Measurements from ENCODE around the gene DYRK3.
"Not testable (repeated sequence)": the region's sequence is repeated elsewhere in the genome, so short reads cannot be mapped to it uniquely, and the experiment has no call there.

DYRK3 gene

DNA sequence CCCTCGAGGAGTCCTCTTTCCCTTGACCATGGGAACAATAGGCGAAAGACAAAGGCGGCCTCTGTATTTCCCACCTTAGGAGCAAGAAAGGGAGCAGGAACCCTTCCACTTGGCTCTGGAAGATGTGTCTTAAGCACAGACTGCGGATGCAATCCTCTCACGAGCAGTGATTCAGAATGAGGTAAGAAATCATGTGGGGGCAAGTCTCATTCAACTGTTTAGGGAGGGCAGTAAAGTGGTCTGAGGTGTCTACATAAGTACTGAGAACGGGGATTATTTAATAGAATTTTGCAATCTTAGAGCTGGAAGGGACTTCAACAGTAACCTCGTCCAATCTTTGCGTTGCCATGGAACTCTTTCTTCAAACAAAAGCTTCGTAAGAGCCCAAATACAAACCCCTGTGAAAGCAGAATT, 1.6 kb upstream of the DYRK3 start:
- no peak for DNase-seq

- peak; percentile 76 for DNase-seq
Observed at GRCh38 chr1:206634365-206635079, 814 bp upstream of the DYRK3 start.

- DNase-seq = no peak
Observed at GRCh38 chr1:206635978-206636345, 626 bp downstream of the DYRK3 start.

- DNase-seq = no peak
Observed at GRCh38 chr1:206636671-206637070, 1.3 kb downstream of the DYRK3 start.

GRCh38 chr1:206637605-206638004, 2.3 kb downstream of the DYRK3 start:
- DNase-seq = no peak

- DNase-seq = not testable (repeated sequence)
Observed at GRCh38 chr1:206642074-206642473, 6.7 kb downstream of the DYRK3 start.

DNA sequence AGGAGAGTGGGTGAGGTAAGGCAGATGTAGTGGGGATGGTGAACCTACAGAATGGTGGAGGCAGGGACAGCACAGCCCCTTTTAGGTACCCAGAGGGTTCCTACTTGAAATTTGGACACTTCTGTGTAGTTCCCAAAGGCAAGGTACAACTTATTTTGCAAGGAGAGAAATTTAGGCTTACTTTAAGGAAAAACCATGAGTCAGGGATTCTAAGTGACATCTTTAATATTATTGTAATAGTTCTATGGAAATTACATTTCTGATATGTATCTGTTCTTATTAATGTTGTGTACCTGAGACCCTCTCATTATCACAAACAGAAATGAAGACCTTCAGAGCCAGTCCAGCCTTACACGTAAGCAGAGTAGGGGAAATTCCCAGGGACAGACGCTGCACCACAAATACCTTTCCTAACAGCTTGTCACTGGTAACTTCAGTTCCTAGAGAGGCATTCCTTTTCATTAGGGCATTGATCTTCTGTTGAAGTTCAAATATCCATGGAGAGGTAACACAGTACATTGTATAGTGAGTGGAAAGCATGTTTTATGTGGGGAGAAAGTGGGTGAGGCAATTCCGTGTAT, 7.9 kb downstream of the DYRK3 start:
- no peak for DNase-seq

- DNase-seq = no peak
Observed at GRCh38 chr1:206646504-206646903, 11.2 kb downstream of the DYRK3 start.

GRCh38 chr1:206647224-206647623, 11.9 kb downstream of the DYRK3 start:
- DNase-seq = no peak

DNA sequence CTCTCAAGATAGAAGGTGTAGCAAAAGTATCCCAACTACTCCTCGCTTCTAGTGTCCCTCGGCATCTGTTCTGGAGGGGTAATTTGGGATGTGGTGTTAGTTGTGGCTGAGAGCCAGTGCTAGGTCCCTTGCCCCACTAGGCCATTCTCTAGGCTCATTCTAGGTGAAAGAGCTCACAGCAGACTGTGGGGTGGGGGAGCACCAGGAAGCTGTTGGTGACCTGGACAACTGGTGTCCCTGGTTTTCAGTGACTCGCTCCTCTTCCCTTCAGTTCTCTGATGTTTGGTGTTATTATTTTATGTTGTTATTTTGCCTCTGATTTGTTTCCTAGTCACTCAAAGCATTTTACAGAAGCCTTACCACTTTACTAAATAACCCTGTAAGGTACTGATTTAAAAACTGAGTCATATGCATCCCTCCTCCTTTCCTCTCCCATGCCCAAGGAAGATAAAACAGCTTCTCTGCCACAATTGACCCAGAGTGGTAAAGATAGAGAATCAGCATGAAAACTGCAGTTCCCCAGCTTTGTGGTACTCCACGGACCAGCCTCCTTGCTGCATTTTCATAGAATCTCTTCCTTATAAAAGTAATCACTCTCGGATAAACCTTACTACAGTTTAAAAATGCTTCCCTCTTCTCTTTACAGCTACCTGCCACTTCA, 14.1 kb downstream of the DYRK3 start:
- no peak for DNase-seq

GRCh38 chr1:206651014-206651413, 15.7 kb downstream of the DYRK3 start:
- no peak for DNase-seq

DNA sequence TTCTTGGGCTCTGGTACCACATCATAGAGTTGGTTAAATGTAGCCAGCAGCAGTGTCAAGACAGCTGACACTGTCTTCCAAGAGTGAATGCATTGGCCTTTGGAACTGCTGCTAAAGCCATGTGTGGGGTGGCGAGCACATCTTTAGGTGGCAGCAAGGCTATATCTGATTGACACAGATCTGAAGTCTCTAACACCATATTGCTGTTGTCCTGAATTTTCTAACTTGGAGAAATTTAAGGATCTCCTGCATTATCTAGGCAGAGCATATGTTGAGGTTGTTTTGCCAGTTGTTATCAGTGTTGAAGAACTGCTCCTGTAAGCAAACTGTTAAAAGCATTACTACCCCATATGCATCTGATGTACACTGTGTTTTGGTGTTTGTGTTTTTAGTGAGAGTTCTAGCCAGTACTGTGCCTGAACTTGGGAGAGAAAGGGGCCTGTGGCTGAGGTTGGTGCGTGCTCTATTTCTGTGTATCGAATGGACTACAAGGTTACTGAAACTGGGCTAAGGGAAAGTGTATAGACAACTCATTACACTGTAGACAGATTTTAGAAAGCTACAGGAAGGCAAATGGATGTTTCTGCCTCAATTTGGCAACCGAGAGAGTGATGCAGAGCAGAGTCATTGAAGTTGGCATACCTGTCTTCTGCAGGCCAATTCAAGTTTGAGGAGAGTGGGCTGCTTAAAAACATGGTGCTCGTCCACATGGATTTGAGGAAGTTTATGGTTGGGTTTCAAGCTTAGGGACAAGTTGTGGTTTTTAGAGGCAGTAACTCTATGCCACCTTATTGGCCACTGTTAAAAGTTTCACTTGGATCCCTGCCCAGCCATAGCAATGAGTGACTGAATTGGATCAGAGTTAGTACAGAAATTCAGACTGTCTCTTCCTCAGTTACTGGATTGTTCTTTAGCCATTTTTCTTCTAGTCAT, 16.9 kb downstream of the DYRK3 start:
- DNase-seq = no peak

- DNase-seq = no peak
Observed at GRCh38 chr1:206653715-206654459, 18.6 kb downstream of the DYRK3 start.

- no peak for DNase-seq
Observed at GRCh38 chr1:206654828-206655227, 19.5 kb downstream of the DYRK3 start.

GRCh38 chr1:206655471-206655882, 20.1 kb downstream of the DYRK3 start:
- DNase-seq = no peak

DNA sequence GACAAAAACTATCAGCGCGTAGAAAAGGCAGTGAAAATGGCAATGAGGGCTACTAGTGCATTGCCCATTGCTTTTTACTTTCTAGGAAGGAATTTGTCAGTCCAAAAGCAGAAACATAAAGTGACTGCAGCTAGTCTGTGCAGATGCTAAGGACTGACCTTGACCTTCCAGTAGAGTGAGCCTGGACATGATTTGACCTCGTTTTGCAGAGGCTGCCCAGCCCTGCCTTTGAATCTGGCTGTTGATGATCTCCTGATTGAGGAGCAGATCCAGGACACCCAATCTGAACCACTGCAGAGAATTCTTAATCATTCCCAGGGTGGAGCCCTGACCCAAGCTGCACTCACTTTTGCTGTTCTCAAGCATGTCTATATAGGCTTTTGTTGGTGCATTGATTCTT, 21.6 kb downstream of the DYRK3 start:
- no peak for DNase-seq

- no peak for DNase-seq
Observed at GRCh38 chr1:206657751-206658150, 22.4 kb downstream of the DYRK3 start.

- peak; percentile 12 for DNase-seq
Observed at GRCh38 chr1:206658264-206658980, 23.1 kb downstream of the DYRK3 start.

DNA sequence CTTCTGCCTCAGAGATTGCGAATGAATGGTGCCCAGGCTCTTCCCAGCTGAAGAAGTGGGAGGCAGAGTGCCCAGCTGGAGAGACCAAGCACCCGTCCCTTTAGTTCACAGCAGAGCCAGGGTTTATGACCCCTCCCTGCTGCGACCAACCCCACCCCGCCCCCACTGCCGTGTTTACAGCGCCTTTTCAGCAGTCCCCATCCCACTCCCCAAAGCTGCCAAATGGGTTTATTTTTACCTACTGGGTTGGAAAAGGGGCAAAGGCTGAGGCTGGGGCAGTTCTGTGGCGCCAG, 23.6 kb downstream of the DYRK3 start:
- DNase-seq = no peak

GRCh38 chr1:206660136-206660535, 24.8 kb downstream of the DYRK3 start:
- DNase-seq = no peak

DNA sequence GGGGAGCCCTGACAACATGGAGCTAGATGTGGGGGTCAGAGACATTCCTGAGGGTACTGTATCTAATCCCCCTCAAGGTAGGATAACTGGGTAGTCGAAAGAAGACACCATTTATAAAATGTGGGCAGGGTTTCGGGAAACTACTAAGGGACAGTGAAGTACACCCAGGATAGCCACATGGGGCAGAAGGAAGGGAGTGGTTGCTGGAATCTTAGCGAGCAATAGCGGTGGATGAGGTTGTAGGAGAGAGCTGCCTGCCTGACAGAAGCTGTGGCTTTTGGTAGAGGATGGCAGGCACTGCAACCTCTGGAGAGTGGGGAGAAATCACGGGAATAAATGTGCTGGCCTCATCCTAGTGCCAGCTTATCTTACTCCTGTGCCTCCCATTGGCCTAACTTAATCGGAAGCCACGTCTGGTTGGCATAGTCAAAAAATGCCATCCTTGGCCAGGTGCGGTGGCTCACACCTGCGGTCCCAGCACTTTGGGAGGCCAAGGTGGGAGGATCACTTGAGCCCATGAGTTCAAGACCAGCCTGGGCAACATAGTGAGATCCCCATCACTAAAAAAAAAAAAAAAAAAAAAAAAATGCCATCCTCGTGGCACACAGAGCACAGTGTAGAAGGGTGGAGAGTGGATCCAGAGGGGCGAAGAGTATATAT, 26.0 kb downstream of the DYRK3 start:
- no peak for DNase-seq
